AML-193 (cell line): ENCODE data around the gene ADCY1.
"Not testable (repeated sequence)": the region's sequence is repeated elsewhere in the genome, so short reads cannot be mapped to it uniquely, and the experiment has no call there.

ENCODE experiments used
- DNase-seq, 2 experiments: peaks; one replicate each; lab custom pipeline; 2025; lab: John Stamatoyannopoulos, UW

The ADCY1 gene

DNA sequence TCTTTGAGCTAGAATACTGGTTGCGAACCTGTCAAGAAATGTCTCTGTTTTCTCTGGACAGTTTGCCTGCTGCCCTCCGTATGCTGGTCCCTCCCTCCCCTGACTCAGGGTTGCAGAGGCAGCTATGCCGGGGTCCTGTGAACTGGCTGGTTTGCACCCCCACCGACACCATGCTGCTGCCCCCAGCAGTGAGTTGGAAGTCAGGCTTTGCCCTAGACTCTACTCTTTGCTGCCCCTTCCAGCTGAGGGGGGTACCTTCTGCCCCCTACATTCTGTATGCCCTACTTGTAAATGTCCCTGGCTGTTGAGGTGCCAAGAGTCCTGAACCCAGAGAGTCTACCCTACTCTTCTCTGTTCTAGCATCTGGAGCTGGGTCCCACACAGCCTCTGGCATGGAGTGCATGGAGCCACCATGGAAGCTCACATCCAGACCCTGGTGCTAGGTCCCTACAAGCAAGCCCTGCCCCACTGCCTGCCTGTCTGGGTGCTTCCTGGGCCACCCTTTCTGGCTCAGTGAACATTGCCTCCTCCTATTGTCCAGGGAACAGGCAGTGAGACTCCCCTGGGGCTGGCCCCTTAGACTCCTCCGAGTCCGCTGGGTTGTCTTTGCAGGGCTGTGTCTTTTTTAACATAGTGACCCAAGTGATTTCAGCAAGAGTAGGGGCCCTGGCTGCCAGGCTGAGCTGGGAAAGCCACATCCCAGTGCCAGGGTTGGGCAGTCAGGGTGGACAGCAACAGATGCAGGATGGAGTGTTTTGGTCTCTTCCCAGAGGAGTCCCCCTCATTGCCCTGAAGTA, 138.9 kb downstream of the ADCY1 start:
- no peak for DNase-seq

DNA sequence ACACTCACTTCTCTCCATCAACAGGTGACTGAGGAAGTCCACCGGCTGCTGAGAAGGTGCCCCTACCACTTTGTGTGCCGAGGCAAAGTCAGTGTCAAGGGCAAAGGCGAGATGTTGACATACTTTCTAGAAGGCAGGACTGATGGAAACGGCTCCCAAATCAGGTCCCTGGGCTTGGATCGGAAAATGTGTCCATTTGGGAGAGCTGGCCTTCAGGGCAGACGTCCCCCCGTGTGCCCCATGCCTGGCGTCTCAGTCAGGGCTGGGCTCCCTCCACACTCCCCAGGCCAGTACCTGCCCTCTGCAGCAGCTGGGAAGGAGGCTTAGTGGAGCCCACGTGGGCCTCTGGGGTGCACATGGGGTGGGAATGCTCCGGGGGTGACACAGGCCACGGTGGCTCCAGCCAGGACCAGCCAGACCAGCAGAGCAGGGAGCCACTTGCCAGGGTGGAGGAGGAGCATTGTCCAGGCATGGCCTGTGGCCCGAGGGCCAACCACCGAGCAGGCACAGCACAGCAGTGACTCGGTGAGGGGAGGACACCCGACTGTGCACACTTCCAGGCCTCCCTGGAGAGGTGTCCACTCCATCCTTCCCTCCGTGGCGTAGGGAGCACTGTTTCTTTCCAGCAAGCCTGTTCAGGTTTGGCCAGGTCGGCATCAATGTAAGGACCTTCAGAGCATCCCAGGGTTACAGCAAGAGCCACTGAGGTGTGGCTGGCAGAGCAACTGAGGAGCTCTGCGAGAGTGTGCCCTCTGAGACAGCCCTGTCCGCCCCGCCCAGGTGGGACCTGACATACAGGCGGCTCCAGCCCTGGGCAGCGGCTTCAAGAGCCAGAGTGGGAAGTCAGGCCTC, 139.7 kb downstream of the ADCY1 start:
- no peak for DNase-seq

DNA sequence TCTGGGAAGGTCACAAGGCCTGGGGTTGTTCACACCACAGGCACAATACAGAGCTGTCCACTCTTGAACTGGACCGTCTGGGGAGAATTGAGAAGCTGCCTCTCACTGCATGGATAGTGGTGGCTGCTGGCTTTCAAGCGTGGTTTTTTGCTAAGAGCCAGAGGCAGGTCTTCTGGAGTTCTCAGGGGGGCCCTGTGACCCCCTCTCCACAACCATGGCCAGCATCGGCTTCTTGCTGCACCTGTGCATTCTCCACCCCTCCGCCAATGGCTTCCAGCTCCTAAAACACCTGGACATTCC, 140.3 kb downstream of the ADCY1 start:
- DNase-seq = no peak

DNA sequence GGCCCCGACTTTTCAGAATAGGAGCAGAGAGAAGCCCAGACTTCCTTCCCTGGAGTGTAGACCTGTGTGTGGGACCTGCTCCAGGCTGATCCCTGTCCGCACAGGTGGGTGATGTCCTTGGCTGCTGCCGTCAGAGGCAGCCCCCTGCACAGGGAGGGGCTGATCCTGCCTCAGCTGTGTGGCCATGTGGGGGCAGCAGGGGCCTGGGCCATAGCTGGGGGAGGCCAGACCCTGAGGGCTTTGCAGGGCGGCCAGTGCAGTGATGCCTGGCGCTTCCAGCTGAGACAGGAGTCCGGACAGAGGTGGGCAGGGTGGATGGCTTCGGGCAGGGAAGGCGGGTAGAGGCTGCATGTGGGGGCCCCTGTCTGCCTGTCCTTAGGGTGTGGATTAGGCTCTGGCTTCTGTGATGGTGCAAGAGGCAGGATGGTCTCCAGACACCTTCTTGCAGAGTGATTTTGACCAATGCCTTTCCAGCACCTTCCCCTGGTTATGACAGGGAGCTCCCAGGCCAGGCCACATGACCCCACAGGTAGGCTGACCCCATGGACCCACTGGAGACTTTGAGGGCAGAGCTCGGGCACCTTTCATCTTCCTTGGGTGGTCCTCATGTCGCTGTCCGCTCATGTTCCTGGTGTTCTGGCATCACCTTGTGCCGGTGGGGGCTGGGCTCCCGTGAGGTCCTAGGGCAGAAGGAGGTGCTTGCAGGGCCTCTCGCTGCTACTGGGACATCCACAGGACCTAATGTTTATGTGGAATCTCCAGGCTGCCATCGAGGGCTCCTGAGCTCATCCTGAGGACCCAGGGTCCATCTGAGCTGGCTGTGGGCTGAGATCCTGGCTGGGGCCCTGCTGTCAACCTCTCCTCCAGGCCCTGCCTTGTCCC, 141.5 kb downstream of the ADCY1 start:
- DNase-seq = no peak

DNA sequence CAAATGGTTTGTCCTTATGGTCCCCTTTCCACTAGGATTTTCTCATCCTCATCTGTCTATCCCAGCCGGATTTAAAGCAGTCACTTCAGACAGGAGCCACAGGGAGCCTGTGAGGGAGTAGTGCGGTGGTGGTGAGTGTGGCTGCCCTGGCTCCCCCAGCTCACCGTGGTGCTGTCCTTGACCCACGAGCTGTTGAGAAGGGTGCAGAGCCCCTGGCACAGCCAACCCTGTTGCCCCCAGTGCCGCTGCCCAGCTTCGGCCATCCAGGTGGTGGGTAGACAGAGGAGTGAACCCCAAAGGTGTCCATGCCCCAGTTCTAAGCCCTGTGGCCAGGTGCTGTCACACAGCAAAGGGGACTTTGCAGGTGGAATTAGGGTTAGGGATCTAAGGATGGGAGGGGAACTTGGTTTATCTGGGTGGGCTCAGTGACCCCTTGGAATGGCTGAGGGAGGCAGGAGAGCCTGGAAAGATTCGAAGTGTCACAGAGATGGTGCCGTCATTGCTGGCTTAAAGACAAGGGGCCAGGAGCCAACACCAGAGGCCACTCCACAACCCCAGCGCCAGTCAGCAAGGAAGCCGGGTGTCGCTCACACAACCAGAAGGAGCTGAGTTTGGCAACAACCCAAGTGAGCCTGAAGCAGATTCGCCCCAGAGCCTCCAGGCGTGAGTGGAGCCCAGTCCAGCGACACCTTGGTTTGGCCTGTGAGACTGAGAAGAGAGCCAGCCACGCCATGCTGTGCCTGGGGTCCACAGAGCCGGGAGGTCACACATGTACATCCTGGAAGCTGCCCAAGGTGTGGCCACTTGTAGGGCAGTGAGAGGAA, 142.4 kb downstream of the ADCY1 start:
- no peak for DNase-seq

DNA sequence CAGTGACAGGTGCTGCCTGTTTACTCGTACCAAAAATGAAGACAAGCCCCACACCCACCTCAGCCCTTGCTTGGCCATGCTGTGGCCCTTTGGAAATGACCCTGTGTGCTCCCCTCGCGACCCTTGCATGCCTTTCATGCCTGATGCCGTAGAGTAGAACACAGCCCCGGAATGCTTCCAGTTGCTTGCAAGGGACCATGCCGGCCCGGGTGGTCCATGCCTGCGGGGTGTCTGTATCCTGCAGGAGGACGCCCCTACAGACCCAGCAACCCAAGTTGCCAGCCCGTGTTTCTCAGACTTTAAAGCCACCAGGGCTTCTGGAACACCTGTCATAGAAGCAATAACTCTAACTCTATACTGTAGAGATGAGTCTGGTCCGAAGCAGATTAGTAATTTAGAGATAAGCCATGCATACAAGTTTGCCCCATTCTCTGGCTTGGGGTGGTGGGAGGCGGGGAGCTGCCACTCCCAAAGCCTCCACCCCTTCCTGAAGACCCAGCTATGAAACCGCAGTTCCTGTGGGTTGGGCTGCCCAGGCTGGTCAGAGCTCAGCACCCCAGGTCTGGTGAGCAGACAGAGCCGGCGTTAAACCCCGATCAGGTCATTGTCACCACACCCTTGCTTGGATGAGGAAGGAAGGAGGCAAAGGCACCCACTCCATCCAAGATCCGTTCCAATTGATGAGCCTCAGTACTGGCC, 143.5 kb downstream of the ADCY1 start:
- no peak for DNase-seq

DNA sequence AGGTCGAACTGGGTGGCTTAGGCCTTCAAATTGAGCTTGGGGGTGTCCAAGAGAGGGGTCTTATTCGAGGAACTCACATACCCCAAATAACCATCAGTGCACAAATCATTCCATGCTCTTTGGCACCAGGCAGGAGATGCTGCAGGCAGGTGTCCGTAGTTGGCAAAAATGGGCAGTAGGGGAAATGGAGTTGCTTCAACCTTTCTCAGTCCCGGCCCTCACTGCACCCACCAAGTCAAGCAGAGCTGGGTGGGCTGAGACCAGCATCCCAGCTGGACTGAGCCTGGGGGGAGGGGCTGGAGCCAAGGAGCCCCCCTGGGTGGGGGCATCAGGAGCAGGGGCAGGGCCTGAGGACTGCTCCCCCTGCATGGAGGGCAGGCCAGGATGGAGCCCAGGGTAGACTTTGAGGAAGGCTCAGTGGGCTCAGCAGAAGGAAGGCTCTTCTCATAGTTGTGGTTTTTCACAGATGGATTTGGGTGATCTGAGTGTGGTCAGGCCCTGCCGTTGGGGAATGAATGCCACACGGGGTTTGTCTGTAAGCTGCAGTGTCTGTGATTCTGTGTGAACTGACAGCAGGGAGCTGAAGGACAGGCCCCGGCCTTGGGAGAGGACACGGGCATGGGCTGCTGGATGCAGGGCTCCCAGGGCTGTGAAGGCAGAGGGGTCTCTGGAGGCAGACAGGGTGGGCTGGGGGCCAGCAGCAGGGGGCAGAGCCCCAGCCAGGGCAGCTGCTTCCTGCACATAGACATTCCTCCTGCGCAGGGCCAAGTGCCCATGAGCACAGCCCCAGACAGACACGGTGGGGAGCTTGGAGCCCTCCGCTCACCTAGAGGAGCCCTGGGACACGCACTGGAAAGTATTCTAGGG, 144.5 kb downstream of the ADCY1 start:
- no peak for DNase-seq

DNA sequence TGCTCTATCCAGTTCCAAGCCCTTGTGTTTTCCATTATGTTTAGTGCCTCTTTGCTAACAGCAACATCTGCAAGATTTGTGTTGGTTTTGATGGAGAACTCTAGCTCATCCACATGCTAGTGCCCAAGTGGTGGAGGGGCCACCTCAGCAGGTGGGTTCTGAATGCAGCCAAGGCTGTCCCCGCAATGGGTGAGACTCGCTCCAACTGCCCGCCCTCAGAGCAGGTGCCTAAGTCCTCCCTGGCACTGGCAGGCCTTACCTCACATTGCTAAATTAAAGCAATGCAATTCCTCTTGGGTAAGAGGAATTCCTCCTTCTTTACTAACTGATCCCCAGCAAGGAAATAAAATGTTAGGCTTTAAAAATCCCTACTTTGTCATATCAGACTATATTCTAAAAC, 146.8 kb downstream of the ADCY1 start:
- DNase-seq = no peak

DNA sequence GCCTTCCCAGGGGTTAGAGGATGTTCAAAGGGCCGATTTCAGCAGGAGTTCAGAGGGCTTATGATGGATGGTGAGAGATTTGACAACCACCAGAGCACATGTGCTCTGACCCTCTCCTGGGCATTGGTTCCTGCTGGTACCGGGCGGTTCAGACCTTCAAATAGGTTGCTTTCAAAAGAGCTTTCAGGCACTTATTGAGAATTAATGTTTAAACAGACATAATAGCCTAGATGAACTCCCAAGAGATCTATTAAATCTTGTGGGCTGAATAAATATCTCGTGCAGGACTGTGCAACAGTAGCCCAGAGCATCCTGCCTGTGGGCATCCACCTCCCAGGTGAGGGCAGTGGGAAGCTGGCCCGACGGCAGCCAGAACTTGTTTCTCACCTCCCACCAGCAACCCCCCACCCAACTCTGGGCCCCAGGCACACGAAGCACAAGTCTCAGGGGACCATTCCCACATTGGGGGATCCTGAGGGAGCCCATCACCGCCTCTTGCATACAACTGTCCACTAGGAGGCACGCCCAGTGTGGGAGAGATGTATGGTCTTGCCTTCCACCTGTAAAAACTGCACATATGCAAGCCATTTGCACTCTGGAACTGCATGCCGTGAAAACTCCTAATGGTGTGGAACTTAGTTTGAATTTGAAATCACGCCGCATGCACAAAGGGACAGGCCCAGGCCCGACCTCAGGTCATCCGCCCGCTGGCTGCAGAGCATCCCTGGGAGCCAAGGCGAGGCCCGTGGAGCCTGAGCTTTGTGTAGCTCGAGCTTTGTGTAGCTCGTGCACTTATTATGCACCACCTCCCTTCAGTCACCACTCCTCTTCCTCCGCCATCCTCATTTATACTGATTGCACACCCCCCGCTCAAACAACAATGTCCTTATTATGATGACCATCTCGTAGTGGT, 147.8 kb downstream of the ADCY1 start:
- DNase-seq = no peak

DNA sequence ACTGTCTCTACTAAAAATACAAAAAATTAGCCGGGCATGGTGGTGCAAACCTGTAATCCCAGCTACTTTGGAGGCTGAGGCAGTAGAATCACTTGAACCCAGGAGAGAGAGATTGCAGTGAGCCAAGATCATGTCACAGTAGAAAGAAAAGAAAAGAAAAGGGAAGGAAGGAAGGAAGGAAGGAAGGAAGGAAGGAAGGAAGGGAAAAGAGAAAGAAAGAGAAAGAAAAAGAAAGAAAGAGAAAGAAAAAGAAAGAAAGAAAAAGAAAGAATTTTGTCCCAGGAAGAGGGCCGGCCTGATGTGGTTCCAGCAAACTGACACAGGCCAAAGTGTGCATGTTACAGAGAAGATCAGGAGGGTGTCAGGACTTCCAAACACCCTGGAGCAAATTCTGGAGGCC, 151.1 kb downstream of the ADCY1 start:
- DNase-seq = not testable (repeated sequence)

DNA sequence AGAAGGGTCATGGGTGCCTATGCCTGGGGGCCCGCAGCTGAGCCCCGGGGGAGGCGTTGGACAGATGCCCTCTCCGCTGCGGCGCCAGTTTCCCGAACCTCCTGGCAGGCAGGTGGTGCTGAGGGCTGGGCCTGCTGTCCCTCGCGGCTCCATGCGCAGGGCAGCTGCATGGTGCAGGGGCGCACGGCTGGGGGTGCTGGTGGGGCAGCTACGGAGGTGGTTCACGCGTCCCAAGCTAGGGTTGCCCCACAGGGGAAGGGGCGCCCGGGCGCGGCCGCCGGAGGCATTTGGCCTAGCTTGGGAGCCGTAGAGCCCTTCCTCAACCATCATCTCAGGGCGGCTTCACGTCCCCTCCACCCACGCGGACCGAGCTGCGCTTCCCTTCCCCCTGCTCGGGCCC, 152.7 kb downstream of the ADCY1 start:
- no peak for DNase-seq

DNA sequence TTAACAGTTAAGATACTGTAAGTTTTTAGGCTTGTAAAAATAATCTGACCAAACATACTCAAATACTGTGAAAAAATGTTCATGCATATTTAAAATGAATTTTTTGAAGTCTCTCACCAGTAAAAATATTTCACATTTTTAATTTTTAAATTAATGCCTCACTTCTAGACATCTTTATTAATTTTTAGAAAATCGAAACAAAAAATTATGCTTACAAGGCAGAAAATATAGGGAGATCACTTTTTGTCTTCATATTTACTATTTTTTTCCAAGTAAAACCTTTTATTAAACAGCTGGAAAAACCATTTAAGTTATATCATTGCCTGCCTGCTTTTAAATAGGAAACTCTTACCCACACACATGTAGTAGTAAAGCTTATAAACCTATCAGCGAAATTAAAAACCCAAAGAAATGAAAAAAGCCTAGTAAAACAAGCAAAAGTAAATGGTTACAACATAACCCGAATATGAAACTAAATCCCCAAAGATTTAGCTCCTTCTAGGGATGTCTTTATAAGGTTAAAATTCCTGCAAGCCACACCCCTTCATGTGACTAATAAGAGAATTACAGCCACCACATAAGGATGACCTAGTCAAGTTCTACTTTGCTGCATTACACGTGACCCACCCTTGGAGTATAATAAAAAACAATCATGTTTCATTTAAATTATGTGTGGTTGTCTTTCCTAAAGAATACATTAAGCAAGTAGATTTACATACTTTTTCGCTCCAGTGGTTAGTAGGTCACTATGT, 157.7 kb downstream of the ADCY1 start:
- DNase-seq = not testable (repeated sequence)

DNA sequence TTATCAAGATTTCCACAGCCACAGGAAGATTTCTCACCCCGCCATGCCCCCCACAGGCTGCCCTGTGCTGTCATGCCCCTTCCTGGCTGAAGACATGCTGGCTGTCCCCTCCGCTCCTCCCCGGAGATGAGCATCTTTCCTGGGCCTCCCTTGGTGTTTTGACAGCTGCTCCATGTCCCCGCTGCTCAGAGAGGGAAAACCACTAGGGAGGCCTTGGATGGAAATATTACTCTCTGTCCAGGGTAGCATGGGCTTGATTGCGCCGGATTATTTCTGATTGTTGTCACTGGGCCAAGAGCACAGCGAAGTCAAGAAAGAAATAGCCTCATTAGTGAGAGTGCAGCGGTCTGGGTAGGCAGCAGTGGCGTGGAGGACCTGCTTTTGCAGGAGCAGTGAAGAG, 164.8 kb downstream of the ADCY1 start:
- DNase-seq = not testable (repeated sequence)

DNA sequence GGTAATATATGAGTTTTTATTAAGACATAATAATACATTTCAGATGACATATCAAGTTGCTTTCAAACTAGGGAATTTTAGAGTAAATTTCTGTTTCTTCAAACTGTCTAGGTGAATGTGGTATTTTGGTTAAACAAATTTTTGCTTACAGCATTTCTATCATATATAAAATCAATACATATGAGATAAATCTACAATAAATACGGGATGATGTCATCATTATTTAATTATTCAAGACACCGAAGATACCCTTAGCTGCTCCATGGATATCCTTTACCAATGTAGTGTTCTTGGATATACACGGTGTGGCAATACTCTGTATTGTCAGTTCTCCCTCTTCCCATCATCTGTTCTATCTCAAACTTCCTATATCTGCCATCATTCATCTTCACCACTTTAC, 166.4 kb downstream of the ADCY1 start:
- not testable (repeated sequence) for DNase-seq

DNA sequence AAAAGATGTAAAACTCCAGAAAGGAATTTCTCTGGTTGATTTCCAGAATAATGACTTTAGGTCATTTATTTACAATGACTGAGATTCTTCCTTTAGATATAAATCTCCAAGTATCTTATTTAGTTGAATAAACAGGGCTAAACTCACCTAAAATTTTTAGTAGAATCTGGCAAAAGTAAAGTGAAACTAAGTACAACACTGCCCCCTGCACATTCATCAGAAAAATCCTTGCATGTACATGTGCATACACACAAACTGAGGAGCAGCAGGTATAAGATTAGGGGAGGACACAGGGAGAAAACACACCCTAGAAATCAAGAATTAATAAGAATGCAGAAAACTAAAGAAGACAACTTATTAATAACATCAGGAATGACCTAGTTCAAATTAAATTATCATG, 174.8 kb downstream of the ADCY1 start:
- peak in 1 of 2 experiments; percentile 8 for DNase-seq

DNA sequence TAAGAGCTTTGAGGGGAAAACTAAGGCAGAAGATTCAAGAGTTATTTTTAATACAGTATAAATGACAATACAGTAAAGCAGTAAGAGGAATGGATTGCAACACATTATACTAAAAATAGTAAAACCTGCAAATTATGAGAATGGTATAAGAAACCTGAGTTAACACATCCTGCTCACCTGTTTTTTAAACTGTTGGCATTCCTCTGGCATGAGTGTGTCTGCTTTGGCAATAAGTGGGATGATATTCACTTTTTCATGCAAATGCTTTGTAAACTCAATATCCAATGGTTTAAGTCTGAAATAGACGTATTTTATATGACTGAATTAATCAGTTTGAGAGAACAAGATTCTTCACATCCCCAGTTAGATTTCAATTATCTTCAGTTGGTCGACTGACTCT, 177.2 kb downstream of the ADCY1 start:
- not testable (repeated sequence) for DNase-seq

DNA sequence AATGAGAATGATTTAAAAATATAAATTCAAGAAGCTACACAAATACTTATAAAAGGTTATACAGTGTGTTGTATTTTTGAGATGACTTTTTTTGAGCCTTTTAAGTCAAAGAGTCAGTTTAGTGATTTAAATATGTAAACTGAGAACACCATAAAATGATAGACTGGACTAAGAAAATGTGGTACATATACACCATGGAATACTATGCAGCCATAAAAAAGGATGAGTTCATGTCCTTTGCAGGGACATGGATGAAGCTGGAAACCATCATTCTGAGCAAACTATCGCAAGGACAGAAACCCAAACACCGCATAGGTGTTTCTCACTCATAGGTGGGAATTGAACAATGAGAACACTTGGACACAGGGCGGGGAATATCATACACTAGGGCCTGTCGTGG, 182.2 kb downstream of the ADCY1 start:
- DNase-seq = not testable (repeated sequence)

DNA sequence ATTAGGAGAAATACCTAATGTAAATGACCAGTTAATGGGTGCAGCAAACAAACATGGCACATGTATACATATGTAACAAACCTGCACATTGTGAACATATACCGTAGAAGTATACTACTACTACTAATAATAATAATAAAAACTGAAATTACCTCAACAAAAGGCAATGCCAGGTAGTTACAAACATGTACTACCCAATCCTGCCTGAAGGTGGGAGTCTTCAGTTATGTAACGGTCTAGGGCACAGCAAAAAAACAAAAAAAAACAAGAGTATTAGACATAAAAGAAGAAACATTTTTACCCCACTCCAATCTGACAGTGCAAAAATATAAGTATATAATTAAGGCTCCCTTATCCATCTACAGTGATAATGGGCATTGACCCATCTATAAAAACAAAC, 182.6 kb downstream of the ADCY1 start:
- DNase-seq = not testable (repeated sequence)
